Measurements from ENCODE around the gene NF1.

The NF1 gene

DNA sequence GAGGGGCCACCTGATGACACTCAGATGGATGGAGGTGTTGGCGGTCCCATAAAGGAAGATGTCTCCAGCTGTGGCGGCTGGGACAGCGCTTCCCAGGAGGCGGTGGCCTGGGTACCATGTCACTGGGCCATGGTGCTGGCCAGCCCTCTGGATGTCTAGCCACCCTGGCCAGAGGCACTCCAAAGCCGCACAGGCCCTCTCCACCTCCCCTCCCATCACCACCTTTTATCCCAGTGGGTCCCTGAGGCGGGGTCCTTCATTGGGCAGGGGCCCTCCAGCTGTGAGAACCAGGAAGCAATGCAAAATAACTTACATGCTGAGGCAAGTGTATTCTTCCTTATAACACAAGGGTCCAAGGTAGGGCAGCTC, 319.8 kb downstream of the NF1 start:
- DNase-seq = no peak

DNA sequence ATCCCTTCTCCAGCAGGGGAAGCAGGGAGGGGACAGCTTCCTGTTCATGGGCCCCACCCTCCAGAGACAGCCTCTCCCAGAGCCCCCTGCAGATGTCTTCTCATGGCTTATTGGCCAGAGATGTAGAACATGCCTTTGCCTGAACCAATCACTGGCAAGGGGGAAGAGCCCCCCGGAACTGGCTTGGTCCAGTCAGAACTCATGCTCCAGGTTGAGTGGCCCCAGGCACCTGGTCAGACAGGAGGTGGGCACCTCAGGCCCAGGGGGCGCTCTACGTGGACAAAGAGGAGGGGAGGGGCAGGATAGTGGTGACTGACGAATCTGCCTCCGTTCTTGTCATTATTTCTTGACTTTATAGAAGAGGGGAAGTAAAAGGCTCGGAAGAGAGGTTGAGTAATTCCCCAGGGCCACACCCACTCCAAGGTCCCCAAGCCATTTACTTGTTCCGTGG, 320.3 kb downstream of the NF1 start:
- no peak for DNase-seq

GRCh38 chr17:31415640-31416502, 321.1 kb downstream of the NF1 start:
- no peak for DNase-seq

DNA sequence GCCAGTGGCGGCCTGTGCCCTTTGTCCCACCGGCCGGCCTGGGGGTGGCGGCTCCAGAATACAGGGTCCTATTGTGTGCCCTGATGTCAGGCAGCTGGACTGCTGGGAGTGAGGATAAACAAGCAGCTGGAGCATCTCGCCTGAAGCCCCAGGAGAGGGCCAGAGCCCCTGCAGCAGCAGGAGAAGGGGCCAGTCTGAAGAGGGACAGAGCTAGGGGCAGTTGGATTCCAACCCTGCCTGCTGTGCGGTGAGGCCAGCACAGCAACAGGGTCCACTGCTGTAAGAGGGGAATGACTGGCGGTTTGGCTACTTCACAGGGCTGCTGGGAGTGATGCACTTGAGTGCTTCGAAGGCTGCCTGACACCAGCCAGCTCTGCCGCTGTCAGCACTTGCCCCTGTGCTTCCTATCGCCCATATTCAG, 321.7 kb downstream of the NF1 start:
- DNase-seq = no peak

DNA sequence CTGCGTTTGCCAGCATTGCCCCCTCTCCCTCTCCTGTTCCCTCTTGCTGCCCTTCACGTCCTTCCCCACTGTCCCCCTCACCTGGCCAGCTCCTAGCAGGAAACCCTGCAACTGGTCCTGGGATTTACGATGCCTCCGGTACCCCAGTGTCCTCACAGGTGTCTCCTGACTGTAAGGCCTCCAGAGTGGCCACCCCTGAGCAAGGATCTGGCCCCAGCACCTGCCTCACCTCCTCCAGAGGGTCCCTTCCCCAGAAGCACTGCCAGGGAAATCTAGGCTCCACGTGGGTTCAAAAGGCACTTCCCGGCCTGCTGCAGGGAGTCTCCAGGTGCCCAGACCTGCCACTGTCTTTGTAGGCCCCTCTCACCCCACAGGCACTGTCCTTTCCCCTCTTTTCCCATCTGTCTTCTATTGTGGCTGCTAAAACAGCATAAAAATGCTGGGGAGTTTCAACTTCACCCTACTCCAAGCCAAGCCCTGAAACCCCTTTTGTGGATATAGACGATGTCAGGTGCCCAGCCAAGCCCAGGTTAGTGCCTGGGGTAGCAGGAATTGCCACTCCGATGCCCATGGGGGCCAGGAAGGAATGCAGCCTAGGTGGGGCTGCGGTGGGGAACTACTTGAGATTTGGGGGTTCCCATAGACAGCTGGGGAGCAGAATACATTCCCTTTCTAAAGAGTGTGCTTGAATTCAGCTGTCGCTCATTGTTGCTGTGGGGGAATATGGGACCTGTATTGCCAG, 322.4 kb downstream of the NF1 start:
- DNase-seq = no peak

GRCh38 chr17:31418773-31419350, 324.1 kb downstream of the NF1 start:
- DNase-seq = no peak

GRCh38 chr17:31422443-31422842, 327.7 kb downstream of the NF1 start:
- no peak for DNase-seq

- no peak for DNase-seq
These were observed 330.1 kb downstream of the NF1 start for GRCh38 chr17:31424944-31425281.

DNA sequence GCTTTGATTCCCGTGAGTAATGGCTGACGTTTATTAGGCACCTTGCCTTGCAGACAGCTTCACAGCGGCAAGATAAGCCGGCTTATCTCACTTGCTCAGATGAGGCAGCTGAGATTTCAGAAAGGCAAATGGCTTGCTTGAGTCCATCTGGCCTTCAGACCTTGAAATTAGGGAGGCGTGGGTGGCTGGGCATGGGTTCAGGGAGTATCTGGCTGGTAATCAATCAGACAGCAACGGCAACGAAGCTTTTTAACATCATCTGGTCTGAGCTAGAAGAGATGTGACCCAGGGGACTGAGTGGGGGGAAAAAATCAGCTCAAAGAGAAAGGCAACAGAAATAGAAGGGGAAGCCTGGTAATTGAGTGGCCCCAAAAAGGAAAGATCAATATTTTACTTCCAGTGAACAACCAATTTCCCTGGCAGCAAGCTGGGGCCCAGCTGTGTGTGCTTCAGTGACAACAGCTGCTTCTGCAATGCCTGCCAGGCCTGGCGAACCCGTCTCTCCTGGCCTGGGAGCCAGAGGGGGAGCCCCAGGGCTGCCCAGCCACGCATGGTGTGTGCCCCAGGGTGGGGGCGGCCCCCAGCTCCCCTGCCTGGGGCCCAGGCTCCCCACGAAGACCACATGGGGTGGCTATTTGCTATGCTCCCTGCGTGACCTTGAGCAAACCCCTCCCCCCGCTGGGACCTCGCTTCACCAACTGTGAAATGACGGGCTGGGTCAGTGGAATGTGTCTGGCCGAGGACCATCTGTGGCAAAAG, 330.7 kb downstream of the NF1 start:
- no peak for DNase-seq

Data from stimulated activated CD4-positive, alpha-beta T cell treated with anti-CD3 and anti-CD28 coated beads, Interleukin-2, amount 100 ng/mL, for 48 hours (primary cell).